ENCODE results near the gene HBA1. TPM values are rescaled to one million over a fixed set of nuclear protein-coding genes. Genes with fewer than 3 reads are reported as not detected.
"Not testable (repeated sequence)": the region's sequence is repeated elsewhere in the genome, so short reads cannot be mapped to it uniquely, and the experiment has no call there.

HBA1 gene
- total RNA-seq, 5 donors from 2014 or later (not counting 1 experiment from before 2014, with no cell fraction given) = 5.5 to 6.4 (median 6.0) TPM; not detected in 2

- DNase-seq (no peak), ATAC-seq (replicated peaks in 1 of 4) (no peak)
- Histone ChIP-seq H3K36me3 (ENCODE audit: control insufficient read depth in 2 of 2, extremely low read depth in 1 of 2, insufficient read depth in 1 of 2, low read length in 1 of 2) (peaks cover 3 to 73% of the 10 kb centered on the region in 2 donors), H3K4me1 (ENCODE audit: control insufficient read depth in 1 of 2, extremely low read depth in 1 of 2, insufficient read depth in 2 of 2, low read length in 2 of 2) (no peaks in the 10 kb centered on the region), H3K4me3 (ENCODE audit: control insufficient read depth in 1 of 2, extremely low read depth in 1 of 2, low read length in 1 of 2) (no peak overlapping the region), H3K9me3 (no peaks in the 10 kb centered on the region), H3K27ac (ENCODE audit: low read length) (no peak overlapping the region), H3K27me3 (replicated peaks in 1 of 2; ENCODE audit: control insufficient read depth in 2 of 2, extremely low read depth in 1 of 2, insufficient read depth in 2 of 2, low read length in 1 of 2) (no peaks in the 10 kb centered on the region)
- WGBS (ENCODE audit: insufficient coverage) = 100% methylated on average over 3 of the region's 4 CpGs
- peaks cover 0 to 3% (median 0%) of the 10 kb centered on the region in 3 donors for H3K4me1 Mint-ChIP-seq
- no peak overlapping the region for H3K27ac Mint-ChIP-seq
- POLR2A ChIA-PET = no interaction called here
- H3K27me3 Mint-ChIP-seq = no peaks in the 10 kb centered on the region
- CTCF ChIA-PET = no interaction called here
- H3K9me3 Mint-ChIP-seq = no peaks in the 10 kb centered on the region
- no peak overlapping the region for H3K4me3 Mint-ChIP-seq
- peaks cover 43% of the 10 kb centered on the region for H3K36me3 Mint-ChIP-seq
Measured at GRCh38 chr16:203246-203645, 26.8 kb downstream of the HBA1 start.

- H3K27ac ChIP-seq (ENCODE audit: low read length); H3K27ac Mint-ChIP-seq; H3K9me3 ChIP-seq; H3K9me3 Mint-ChIP-seq; DNase-seq; CTCF ChIA-PET; H3K4me3 Mint-ChIP-seq; H3K4me3 ChIP-seq (ENCODE audit: control insufficient read depth in 1 of 2, extremely low read depth in 1 of 2, low read length in 1 of 2); H3K4me1 Mint-ChIP-seq; H3K27me3 ChIP-seq (replicated peaks in 1 of 2; ENCODE audit: control insufficient read depth in 2 of 2, extremely low read depth in 1 of 2, insufficient read depth in 2 of 2, low read length in 1 of 2); ATAC-seq (replicated peaks in 1 of 4); H3K4me1 ChIP-seq (ENCODE audit: control insufficient read depth in 1 of 2, extremely low read depth in 1 of 2, insufficient read depth in 2 of 2, low read length in 2 of 2); H3K27me3 Mint-ChIP-seq: not testable (repeated sequence)
- POLR2A ChIA-PET = interaction anchor here in 1 of 2 donors (0.6 kb wide), 1 partner anchor 113 kb away, joined by 5 read pairs; no protein-coding TSS in a partner anchor
- H3K36me3 Mint-ChIP-seq = peaks cover 42% of the 10 kb centered on the region
- H3K36me3 ChIP-seq (ENCODE audit: control insufficient read depth in 2 of 2, extremely low read depth in 1 of 2, insufficient read depth in 1 of 2, low read length in 1 of 2) = peaks cover 2 to 73% of the 10 kb centered on the region in 2 donors
- WGBS (ENCODE audit: insufficient coverage) = 100% methylated on average over 4 of the region's 9 CpGs
Measured at GRCh38 chr16:204046-204445, 27.6 kb downstream of the HBA1 start.

- H3K4me3 Mint-ChIP-seq; ATAC-seq (replicated peaks in 1 of 4); H3K27ac ChIP-seq (ENCODE audit: low read length); CTCF ChIA-PET; POLR2A ChIA-PET; H3K27ac Mint-ChIP-seq; H3K4me3 ChIP-seq (ENCODE audit: control insufficient read depth in 1 of 2, extremely low read depth in 1 of 2, low read length in 1 of 2); H3K9me3 ChIP-seq; H3K4me1 ChIP-seq (ENCODE audit: control insufficient read depth in 1 of 2, extremely low read depth in 1 of 2, insufficient read depth in 2 of 2, low read length in 2 of 2); H3K27me3 Mint-ChIP-seq; DNase-seq; H3K9me3 Mint-ChIP-seq; H3K27me3 ChIP-seq (replicated peaks in 1 of 2; ENCODE audit: control insufficient read depth in 2 of 2, extremely low read depth in 1 of 2, insufficient read depth in 2 of 2, low read length in 1 of 2): not testable (repeated sequence)
- 100% methylated on average over 2 of the region's 4 CpGs for WGBS (ENCODE audit: insufficient coverage)
- Mint-ChIP-seq H3K4me1 (peaks cover 11 to 13% (median 11%) of the 10 kb centered on the region in 3 donors), H3K36me3 (peaks cover 36% of the 10 kb centered on the region)
- H3K36me3 ChIP-seq (ENCODE audit: control insufficient read depth in 2 of 2, extremely low read depth in 1 of 2, insufficient read depth in 1 of 2, low read length in 1 of 2) = peaks cover 8 to 77% of the 10 kb centered on the region in 2 donors
Measured at GRCh38 chr16:209359-209758, 32.9 kb downstream of the HBA1 start.

- ATAC-seq (replicated peaks in 1 of 4); DNase-seq; H3K9me3 ChIP-seq; H3K27ac ChIP-seq (ENCODE audit: low read length); H3K4me1 ChIP-seq (ENCODE audit: control insufficient read depth in 1 of 2, extremely low read depth in 1 of 2, insufficient read depth in 2 of 2, low read length in 2 of 2); H3K27me3 Mint-ChIP-seq; H3K27me3 ChIP-seq (replicated peaks in 1 of 2; ENCODE audit: control insufficient read depth in 2 of 2, extremely low read depth in 1 of 2, insufficient read depth in 2 of 2, low read length in 1 of 2); H3K4me3 Mint-ChIP-seq; CTCF ChIA-PET; H3K9me3 Mint-ChIP-seq; H3K4me3 ChIP-seq (ENCODE audit: control insufficient read depth in 1 of 2, extremely low read depth in 1 of 2, low read length in 1 of 2); POLR2A ChIA-PET; H3K27ac Mint-ChIP-seq: not testable (repeated sequence)
- Mint-ChIP-seq H3K36me3 (peaks cover 26% of the 10 kb centered on the region), H3K4me1 (peaks cover 11 to 13% (median 12%) of the 10 kb centered on the region in 3 donors)
- H3K36me3 ChIP-seq (ENCODE audit: control insufficient read depth in 2 of 2, extremely low read depth in 1 of 2, insufficient read depth in 1 of 2, low read length in 1 of 2) = peaks cover 8 to 72% of the 10 kb centered on the region in 2 donors
- 94% methylated on average over 6 of the region's 14 CpGs for WGBS (ENCODE audit: insufficient coverage)
Measured at GRCh38 chr16:211631-212180, 35.2 kb downstream of the HBA1 start.

GRCh38 chr16:212999-213398 lies 36.5 kb downstream of the HBA1 start:
- no peak for ATAC-seq (replicated peaks in 1 of 4)
- Mint-ChIP-seq H3K36me3 (peaks cover 24% of the 10 kb centered on the region), H3K4me1 (peaks cover 10 to 13% (median 12%) of the 10 kb centered on the region in 3 donors), H3K27ac (no peak overlapping the region), H3K9me3 (no peaks in the 10 kb centered on the region), H3K27me3 (no peaks in the 10 kb centered on the region), H3K4me3 (no peak overlapping the region)
- Histone ChIP-seq H3K4me1 (ENCODE audit: control insufficient read depth in 1 of 2, extremely low read depth in 1 of 2, insufficient read depth in 2 of 2, low read length in 2 of 2) (no peaks in the 10 kb centered on the region), H3K9me3 (no peaks in the 10 kb centered on the region), H3K4me3 (ENCODE audit: control insufficient read depth in 1 of 2, extremely low read depth in 1 of 2, low read length in 1 of 2) (no peak overlapping the region), H3K27me3 (replicated peaks in 1 of 2; ENCODE audit: control insufficient read depth in 2 of 2, extremely low read depth in 1 of 2, insufficient read depth in 2 of 2, low read length in 1 of 2) (no peaks in the 10 kb centered on the region), H3K36me3 (ENCODE audit: control insufficient read depth in 2 of 2, extremely low read depth in 1 of 2, insufficient read depth in 1 of 2, low read length in 1 of 2) (peaks cover 8 to 72% of the 10 kb centered on the region in 2 donors), H3K27ac (ENCODE audit: low read length) (no peak overlapping the region)
- ChIA-PET POLR2A (interaction anchor here in 1 of 2 donors (1.2 kb wide), 1 partner anchor 15 kb away, joined by 4 read pairs; no protein-coding TSS in a partner anchor), CTCF (no interaction called here)
- DNase-seq = no peak
- WGBS (ENCODE audit: insufficient coverage) = no CpG with 5 or more reads among the region's 3 CpGs

GRCh38 chr16:220021-220420 lies 43.5 kb downstream of the HBA1 start:
- Mint-ChIP-seq H3K9me3 (no peaks in the 10 kb centered on the region), H3K36me3 (peaks cover 24% of the 10 kb centered on the region), H3K4me3 (no peak overlapping the region), H3K27me3 (no peaks in the 10 kb centered on the region), H3K4me1 (peaks cover 10 to 18% (median 16%) of the 10 kb centered on the region in 3 donors), H3K27ac (no peak overlapping the region)
- ATAC-seq (replicated peaks in 1 of 4) (no peak), DNase-seq (no peak)
- no peak overlapping the region for H3K4me3 ChIP-seq (ENCODE audit: control insufficient read depth in 1 of 2, extremely low read depth in 1 of 2, low read length in 1 of 2)
- H3K27ac ChIP-seq (ENCODE audit: low read length) = no peak overlapping the region
- ChIA-PET POLR2A (no interaction called here), CTCF (interaction anchor here in 1 of 2 donors (1.6 kb wide), 1 partner anchor 8 kb away, joined by 7 read pairs; no protein-coding TSS in a partner anchor)
- no peaks in the 10 kb centered on the region for H3K4me1 ChIP-seq (ENCODE audit: control insufficient read depth in 1 of 2, extremely low read depth in 1 of 2, insufficient read depth in 2 of 2, low read length in 2 of 2)
- no peaks in the 10 kb centered on the region for H3K27me3 ChIP-seq (replicated peaks in 1 of 2; ENCODE audit: control insufficient read depth in 2 of 2, extremely low read depth in 1 of 2, insufficient read depth in 2 of 2, low read length in 1 of 2)
- no CpG with 5 or more reads among the region's 4 CpGs for WGBS (ENCODE audit: insufficient coverage)
- H3K36me3 ChIP-seq (ENCODE audit: control insufficient read depth in 2 of 2, extremely low read depth in 1 of 2, insufficient read depth in 1 of 2, low read length in 1 of 2) = peaks cover 8 to 62% of the 10 kb centered on the region in 2 donors
- no peaks in the 10 kb centered on the region for H3K9me3 ChIP-seq

Measured in T-cell (primary cell).